ENCODE results near the gene PEBP1. TPM values are rescaled to one million over a fixed set of nuclear protein-coding genes. Genes with fewer than 3 reads are reported as not detected.

PEBP1 gene
- polyA plus RNA-seq, 3 donors: 23.0 to 57.9 (median 47.6) TPM

DNA sequence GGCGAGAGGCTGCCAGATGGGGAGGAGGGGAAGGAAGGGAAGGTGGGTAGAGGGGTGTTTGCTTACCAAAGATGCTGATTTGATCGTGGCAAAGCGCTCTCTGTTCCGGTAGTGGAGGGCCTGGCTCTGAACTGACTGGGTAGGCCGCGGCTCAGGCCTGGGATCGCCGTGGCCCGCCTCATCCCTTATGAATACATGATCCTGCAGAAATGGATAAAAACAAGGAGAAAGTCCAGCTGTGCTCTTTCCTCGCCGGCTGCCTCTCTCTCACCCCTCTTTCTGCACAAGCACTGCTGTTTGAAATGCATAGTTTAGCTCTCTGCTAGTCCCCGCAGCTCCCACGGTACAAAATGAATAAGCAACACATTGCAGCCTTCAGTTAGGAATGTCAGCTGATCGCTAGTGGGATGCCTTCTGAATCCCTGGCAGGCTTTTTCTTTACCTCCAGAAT, 53.8 kb downstream of the PEBP1 start:
- Histone ChIP-seq H3K36me3 (replicated peaks in 1 of 2; ENCODE audit: control insufficient read depth in 1 of 2, insufficient read depth in 2 of 2, low read length in 2 of 2) (peaks cover 47 to 79% of the 10 kb centered on the region in 2 donors), H3K4me2 (replicated peaks; ENCODE audit: extremely low read depth, low read length, poor library complexity, severe bottlenecking) (no peak overlapping the region), H3K4me3 (replicated peaks in 1 of 3; ENCODE audit: low read depth in 2 of 3, low read length in 3 of 3) (no peak overlapping the region), H3K27ac (ENCODE audit: low read depth in 1 of 2, low read length in 2 of 2) (no peak overlapping the region), H3K79me2 (ENCODE audit: insufficient read depth, low read length) (peaks cover under 1% of the 10 kb centered on the region), H3K9me3 (replicated peaks in 1 of 2; ENCODE audit: control insufficient read depth in 1 of 2, insufficient read depth in 1 of 2, low read length in 2 of 2) (no peaks in the 10 kb centered on the region), H3K4me1 (ENCODE audit: control insufficient read depth in 1 of 2, insufficient read depth in 2 of 2, low read length in 2 of 2) (peaks cover 3 to 5% of the 10 kb centered on the region in 2 donors), H2AFZ (ENCODE audit: insufficient read depth, low read depth, low read length, poor library complexity, severe bottlenecking) (no peak overlapping the region), H3K9ac (ENCODE audit: insufficient read depth, low read length, poor library complexity, severe bottlenecking) (no peak overlapping the region), H3K27me3 (ENCODE audit: control insufficient read depth in 2 of 2, insufficient read depth in 2 of 2, low read length in 2 of 2) (no peaks in the 10 kb centered on the region), H4K20me1 (ENCODE audit: insufficient read depth, low read length) (peaks cover 43% of the 10 kb centered on the region)
- peaks cover 0 to 1% (median 0%) of the 10 kb centered on the region in 3 donors for H3K27me3 Mint-ChIP-seq (ENCODE audit: low read depth in 3 of 3)
- H3K4me3 Mint-ChIP-seq: no peak overlapping the region
- H3K4me1 Mint-ChIP-seq: peaks cover 6% of the 10 kb centered on the region
- H3K36me3 Mint-ChIP-seq: peaks cover 46 to 62% of the 10 kb centered on the region in 2 donors
- no peak for DNase-seq
- H3K9me3 Mint-ChIP-seq: no peaks in the 10 kb centered on the region
- TF ChIP-seq, protein P1, sequence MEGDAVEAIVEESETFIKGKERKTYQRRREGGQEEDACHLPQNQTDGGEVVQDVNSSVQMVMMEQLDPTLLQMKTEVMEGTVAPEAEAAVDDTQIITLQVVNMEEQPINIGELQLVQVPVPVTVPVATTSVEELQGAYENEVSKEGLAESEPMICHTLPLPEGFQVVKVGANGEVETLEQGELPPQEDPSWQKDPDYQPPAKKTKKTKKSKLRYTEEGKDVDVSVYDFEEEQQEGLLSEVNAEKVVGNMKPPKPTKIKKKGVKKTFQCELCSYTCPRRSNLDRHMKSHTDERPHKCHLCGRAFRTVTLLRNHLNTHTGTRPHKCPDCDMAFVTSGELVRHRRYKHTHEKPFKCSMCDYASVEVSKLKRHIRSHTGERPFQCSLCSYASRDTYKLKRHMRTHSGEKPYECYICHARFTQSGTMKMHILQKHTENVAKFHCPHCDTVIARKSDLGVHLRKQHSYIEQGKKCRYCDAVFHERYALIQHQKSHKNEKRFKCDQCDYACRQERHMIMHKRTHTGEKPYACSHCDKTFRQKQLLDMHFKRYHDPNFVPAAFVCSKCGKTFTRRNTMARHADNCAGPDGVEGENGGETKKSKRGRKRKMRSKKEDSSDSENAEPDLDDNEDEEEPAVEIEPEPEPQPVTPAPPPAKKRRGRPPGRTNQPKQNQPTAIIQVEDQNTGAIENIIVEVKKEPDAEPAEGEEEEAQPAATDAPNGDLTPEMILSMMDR (IDR thresholded peaks at IDR 0.05): no peak
- intact Hi-C loops (cut with micrococcal nuclease): loop anchor here in 1 of 2 donors (10.0 kb wide), 1 partner anchor 185 kb away; the partner anchor contains the start of genes SUDS3 and TAOK3
- peak overlapping the region in 2 of 7 donors; percentile 27 to 48 for H3K27ac Mint-ChIP-seq
- 100% methylated on average over 6 of the region's 14 CpGs for WGBS (ENCODE audit: insufficient coverage)

DNA sequence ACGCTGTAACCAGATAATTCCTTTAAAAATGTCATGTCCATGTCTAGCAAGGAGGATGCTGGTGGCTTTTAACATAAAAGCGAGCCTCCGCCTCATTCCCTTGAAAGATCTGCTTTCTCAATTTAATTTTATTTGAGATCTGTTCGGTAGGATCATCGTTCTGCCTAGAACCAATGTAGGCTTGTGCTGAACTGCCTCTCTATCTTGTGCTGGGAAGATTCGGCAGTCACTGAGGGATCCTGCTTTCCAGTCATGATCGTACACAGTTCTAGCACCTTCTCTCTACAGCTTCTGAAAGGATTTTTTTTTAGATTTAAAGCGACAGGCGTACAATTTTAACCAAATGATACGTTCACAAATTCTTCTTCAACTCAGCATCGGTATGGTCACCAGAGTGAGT, 54.3 kb downstream of the PEBP1 start:
- H3K9me3 Mint-ChIP-seq: no peaks in the 10 kb centered on the region
- H3K27ac Mint-ChIP-seq: no peak overlapping the region
- no peaks in the 10 kb centered on the region for H3K27me3 ChIP-seq (ENCODE audit: control insufficient read depth in 2 of 2, insufficient read depth in 2 of 2, low read length in 2 of 2)
- no peak overlapping the region for H3K4me3 ChIP-seq (replicated peaks in 1 of 3; ENCODE audit: low read depth in 2 of 3, low read length in 3 of 3)
- intact Hi-C loops (cut with micrococcal nuclease): no loop called here
- no peak overlapping the region for H3K4me3 Mint-ChIP-seq
- H3K27me3 Mint-ChIP-seq (ENCODE audit: low read depth in 3 of 3): peaks cover 0 to 1% (median 0%) of the 10 kb centered on the region in 3 donors
- H4K20me1 ChIP-seq (ENCODE audit: insufficient read depth, low read length): peaks cover 38% of the 10 kb centered on the region
- no peak overlapping the region for H3K4me2 ChIP-seq (replicated peaks; ENCODE audit: extremely low read depth, low read length, poor library complexity, severe bottlenecking)
- H3K9me3 ChIP-seq (replicated peaks in 1 of 2; ENCODE audit: control insufficient read depth in 1 of 2, insufficient read depth in 1 of 2, low read length in 2 of 2): no peaks in the 10 kb centered on the region
- peaks cover 3 to 5% of the 10 kb centered on the region in 2 donors for H3K4me1 ChIP-seq (ENCODE audit: control insufficient read depth in 1 of 2, insufficient read depth in 2 of 2, low read length in 2 of 2)
- 98% methylated on average over 5 of the region's 11 CpGs for WGBS (ENCODE audit: insufficient coverage)
- no peaks in the 10 kb centered on the region for H3K79me2 ChIP-seq (ENCODE audit: insufficient read depth, low read length)
- no peak for DNase-seq
- H3K36me3 Mint-ChIP-seq: peaks cover 46 to 64% of the 10 kb centered on the region in 2 donors
- H3K9ac ChIP-seq (ENCODE audit: insufficient read depth, low read length, poor library complexity, severe bottlenecking): no peak overlapping the region
- H2AFZ ChIP-seq (ENCODE audit: insufficient read depth, low read depth, low read length, poor library complexity, severe bottlenecking): no peak overlapping the region
- no peak overlapping the region for H3K27ac ChIP-seq (ENCODE audit: low read depth in 1 of 2, low read length in 2 of 2)
- TF ChIP-seq, protein P1 (IDR thresholded peaks at IDR 0.05): no peak
- H3K36me3 ChIP-seq (replicated peaks in 1 of 2; ENCODE audit: control insufficient read depth in 1 of 2, insufficient read depth in 2 of 2, low read length in 2 of 2): peaks cover 48 to 80% of the 10 kb centered on the region in 2 donors
- peaks cover 5% of the 10 kb centered on the region for H3K4me1 Mint-ChIP-seq
